Measurements from ENCODE around the gene PARVB. TPM values are rescaled to one million over a fixed set of nuclear protein-coding genes. Genes with fewer than 3 reads are reported as not detected.

Gene PARVB
- total RNA-seq, 1 donor = 19.0 TPM

- no peak for TF ChIP-seq CTCF (IDR thresholded peaks at IDR 0.05; ENCODE audit: insufficient read depth, low read depth, low read length)
- no peak for DNase-seq (ENCODE audit: low read depth)
- H3K4me3 ChIP-seq (ENCODE audit: low read depth, low read length) = no peak overlapping the region
Measured at GRCh38 chr22:43983808-43984207, 40.3 kb upstream of the PARVB start.

GRCh38 chr22:43985532-43985931 is 38.6 kb upstream of the PARVB start:
- peak; percentile 21 for DNase-seq (ENCODE audit: low read depth)
- H3K4me3 ChIP-seq (ENCODE audit: low read depth, low read length) = no peak overlapping the region
- TF ChIP-seq CTCF (IDR thresholded peaks at IDR 0.05; ENCODE audit: insufficient read depth, low read depth, low read length) = no peak

GRCh38 chr22:43988116-43988820 is 35.8 kb upstream of the PARVB start:
- no peak for TF ChIP-seq CTCF (IDR thresholded peaks at IDR 0.05; ENCODE audit: insufficient read depth, low read depth, low read length)
- no peak for DNase-seq (ENCODE audit: low read depth)
- no peak overlapping the region for H3K4me3 ChIP-seq (ENCODE audit: low read depth, low read length)

DNA sequence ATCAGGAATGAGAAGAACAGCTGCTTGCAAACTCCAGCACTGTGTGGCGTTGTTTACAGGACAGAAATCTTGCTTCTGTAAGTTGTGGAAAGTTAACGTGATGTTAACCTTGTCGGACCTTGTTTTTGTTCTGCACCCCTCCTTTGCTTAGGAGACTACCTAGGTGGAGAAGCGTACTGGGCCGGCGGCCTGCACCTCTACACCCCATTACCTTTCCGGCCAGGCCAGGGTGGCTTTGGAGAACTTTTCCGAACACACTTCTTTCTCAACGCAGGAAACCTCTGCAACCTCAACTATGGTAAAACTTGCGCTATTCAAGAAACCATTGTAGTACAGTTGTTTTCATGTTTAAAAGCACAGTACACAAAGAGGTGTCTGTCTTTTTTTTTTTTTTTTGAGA is 35.1 kb upstream of the PARVB start:
- no peak for DNase-seq (ENCODE audit: low read depth)
- TF ChIP-seq CTCF (IDR thresholded peaks at IDR 0.05; ENCODE audit: insufficient read depth, low read depth, low read length) = no peak
- no peak overlapping the region for H3K4me3 ChIP-seq (ENCODE audit: low read depth, low read length)

DNA sequence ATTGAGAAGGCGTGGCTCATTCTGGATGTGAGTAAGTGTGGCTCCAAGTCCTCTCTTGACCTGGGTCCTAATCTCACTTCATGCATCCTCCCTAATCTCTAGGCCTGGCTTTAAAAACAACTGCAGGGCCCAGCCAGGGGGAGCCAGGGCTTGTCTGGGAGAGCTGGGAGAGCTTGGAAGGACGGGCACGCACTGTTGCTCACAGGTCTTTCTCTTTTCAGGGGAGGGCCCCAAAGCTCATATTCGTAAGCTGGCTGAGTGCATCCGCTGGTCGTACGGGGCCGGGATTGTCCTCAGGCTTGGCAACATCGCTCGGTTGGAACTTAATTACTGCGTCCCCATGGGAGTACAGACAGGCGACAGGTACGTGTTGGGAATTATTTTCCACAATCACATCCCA is 34.1 kb upstream of the PARVB start:
- no peak for TF ChIP-seq CTCF (IDR thresholded peaks at IDR 0.05; ENCODE audit: insufficient read depth, low read depth, low read length)
- H3K4me3 ChIP-seq (ENCODE audit: low read depth, low read length) = no peak overlapping the region
- DNase-seq (ENCODE audit: low read depth) = no peak

DNA sequence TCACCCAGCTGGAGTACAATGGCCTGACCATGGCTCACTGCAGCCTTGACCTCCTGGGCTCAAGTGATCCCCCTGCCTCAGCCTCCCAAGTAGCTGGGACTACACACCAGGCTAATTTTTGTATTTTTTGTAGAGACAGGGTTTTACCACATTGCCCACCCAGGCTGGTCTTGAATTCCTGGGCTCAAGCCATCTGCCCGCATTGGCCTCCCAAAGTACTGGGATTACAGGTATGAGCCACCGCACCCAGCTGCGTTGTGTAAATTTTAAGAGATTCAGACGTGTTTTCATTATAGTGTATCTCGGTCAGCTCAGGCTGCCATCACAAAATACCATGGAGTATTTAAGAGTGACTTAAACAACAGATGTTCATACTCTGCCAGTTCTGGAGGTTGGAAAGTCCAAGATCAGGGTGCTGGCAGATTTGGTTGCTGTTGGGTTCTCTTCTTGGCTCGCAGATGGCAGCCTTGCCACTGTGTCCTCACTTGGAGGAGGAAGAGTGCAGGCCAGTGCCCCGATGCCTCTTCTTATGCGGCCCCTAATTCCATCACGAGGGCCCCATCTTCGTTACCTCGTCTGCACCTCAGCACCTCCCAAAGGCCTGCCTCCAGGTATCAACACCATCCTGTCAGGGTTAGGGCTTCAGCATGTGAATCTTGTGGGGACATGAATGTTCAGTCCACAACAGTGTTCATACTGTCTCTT is 32.6 kb upstream of the PARVB start:
- TF ChIP-seq CTCF (IDR thresholded peaks at IDR 0.05; ENCODE audit: insufficient read depth, low read depth, low read length) = no peak
- H3K4me3 ChIP-seq (ENCODE audit: low read depth, low read length) = no peak overlapping the region
- no peak for DNase-seq (ENCODE audit: low read depth)
